ENCODE results near the gene TPBGL.

Gene TPBGL

GRCh38 chr11:75291741-75292140 is 51.2 kb downstream of the TPBGL start:
- DNase-seq (ENCODE audit: low read depth), result no peak
- TF ChIP-seq CTCF (conservative IDR thresholded peaks at IDR 0.05; ENCODE audit: low read length), result no peak
- H3K4me3 ChIP-seq (ENCODE audit: low read length), result no peak overlapping the region

- TF ChIP-seq CTCF (conservative IDR thresholded peaks at IDR 0.05; ENCODE audit: low read length), result no peak
- no peak for DNase-seq (ENCODE audit: low read depth)
- H3K4me3 ChIP-seq (ENCODE audit: low read length), result no peak overlapping the region
Measured at GRCh38 chr11:75292943-75293342, 52.4 kb downstream of the TPBGL start.
